OCI-M2 (cell line): Measurements from ENCODE around the gene LSM14A.
"Not testable (repeated sequence)": the region's sequence is repeated elsewhere in the genome, so short reads cannot be mapped to it uniquely, and the experiment has no call there.

ENCODE experiments used
- DNase-seq: peaks from one replicate; lab custom pipeline; 2025; ENCODE audit not compliant: unreplicated experiment; lab: John Stamatoyannopoulos, UW

Gene LSM14A

DNA sequence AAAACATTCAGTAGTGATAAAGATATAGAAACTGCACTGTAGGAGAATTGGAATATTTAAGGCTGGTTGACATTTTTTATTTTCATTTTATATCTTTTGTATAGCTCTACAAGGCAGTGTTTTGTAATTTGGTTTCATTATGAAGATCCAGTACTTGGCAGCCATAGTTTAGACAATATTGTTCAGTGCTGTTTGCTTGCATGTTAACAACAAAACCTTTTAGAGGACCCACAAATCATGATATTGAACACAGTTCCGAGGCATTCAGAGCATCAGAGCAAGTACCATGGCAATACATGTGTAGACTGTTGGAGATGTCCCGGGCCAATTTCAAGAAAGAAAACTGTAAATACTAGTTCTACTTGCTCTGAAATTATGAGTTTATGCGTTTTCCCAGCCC lies 56.5 kb downstream of the LSM14A start:
- DNase-seq: no peak

DNA sequence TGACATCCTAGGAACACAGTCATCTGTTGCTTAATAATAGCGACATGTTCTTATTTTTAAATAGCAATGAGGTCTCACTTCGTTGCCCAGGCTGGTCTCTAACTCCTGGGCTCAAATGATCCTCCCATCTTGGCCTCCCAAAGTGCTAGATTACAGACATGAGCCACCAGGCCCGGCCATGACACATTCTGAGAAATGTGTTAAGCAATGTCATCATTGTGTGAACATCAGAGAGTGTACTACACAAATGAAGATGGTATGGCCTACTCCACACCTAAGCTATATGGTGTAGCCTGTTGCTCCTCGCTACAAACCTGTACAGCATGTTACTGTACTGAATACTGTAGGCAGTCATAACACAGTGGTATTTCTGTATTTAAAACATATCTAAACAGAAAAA lies 57.4 kb downstream of the LSM14A start:
- DNase-seq: no peak

DNA sequence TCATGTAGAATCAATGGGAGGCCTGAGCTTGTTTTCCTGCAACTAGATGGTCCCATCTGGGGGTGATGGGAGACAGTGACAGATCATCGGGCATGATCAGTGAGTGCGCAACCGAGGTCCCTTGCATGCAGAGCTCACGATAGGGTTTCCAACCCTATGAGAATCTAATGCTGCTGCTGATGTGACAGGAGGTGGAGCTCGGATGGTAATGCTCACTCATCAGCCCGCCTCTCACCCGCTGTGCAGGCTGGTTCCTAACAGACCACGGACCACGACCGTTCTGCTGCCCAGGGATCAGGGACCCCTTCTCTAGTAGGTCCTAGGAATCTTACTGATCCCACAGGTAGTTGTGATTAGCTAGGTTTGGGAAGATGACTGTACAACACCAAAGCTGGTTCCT lies 58.5 kb downstream of the LSM14A start:
- no peak for DNase-seq

DNA sequence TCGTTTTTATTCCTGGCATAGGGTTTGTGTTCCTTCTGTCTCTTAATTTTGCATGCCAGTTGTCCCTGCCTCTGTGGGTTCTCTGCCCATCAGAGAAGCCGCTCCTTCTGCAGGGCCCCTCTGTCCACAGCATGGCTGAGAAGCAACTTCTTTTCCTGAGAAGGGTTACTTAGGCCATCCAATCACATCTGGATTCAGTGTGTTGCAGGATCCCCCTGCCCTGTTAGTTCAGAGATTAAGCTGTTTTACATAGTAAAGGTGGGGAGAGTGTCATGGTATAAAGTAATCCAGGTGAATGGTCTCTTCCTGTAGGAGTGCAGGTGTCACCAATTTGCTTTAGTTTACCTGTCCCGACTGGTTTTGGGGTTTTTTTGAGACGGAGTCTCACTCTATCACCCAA lies 59.1 kb downstream of the LSM14A start:
- no peak for DNase-seq

- DNase-seq: no peak
These were observed 60.5 kb downstream of the LSM14A start for GRCh38 chr19:34232566-34233481.

GRCh38 chr19:34235425-34235940 lies 63.2 kb downstream of the LSM14A start:
- DNase-seq: no peak

GRCh38 chr19:34236035-34236987 lies 64.0 kb downstream of the LSM14A start:
- DNase-seq: no peak

- no peak for DNase-seq
These were observed 65.0 kb downstream of the LSM14A start for GRCh38 chr19:34237283-34237682.

DNA sequence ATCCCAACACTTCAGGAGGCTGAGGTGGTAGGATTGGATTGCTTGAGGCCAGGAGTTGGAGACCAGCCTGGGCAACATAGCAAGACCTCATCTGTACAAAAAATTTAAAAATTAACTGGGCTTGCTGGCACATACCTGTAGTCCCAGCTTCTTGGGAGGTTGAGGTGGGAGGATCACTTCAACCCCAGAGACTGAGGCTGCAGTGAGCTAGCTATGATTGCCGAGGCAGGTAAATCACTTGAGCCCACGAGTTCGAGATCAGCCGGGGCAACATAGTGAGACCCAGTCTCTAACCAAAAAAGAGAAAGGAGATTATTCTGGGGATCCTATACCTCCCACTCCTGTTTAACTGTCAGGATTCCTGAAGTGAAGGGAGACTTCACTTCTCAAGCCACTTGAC lies 65.6 kb downstream of the LSM14A start:
- DNase-seq: no peak

GRCh38 chr19:34241513-34242337 lies 69.4 kb downstream of the LSM14A start:
- no peak for DNase-seq

DNA sequence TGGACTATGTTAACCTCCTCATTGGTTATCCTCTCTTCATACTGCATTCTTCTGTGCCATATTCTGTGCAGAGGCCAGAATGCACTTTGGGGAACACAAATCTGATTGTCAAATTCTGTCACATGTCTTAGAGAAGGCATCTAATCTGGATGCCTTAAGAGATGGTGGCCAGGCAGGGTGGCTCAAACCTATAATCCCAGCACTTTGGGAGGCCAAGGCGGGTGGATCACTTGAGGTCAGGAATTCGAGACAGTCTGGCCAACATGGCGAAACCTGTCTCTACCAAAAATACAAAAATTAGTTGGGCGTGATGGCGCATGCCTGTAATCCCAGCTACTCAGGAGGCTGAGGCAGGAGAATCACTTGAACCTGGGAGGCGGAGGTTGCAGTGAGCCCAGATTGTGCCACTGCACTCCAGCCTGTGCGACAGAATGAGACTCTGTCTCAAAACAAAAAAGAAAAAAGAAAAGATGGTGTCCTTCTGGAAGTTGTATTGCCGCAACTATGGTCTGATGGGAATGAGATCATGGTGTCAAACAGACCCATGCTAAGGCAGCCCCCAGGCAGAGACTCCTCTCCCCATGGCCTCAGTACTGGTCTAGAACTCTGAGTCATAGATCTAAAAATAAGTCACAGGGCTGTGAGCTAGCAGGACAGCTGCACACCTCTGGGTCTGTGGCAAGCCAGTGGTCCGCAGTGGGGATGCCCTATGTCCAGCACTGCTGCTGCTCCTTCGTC lies 71.0 kb downstream of the LSM14A start:
- DNase-seq: not testable (repeated sequence)

DNA sequence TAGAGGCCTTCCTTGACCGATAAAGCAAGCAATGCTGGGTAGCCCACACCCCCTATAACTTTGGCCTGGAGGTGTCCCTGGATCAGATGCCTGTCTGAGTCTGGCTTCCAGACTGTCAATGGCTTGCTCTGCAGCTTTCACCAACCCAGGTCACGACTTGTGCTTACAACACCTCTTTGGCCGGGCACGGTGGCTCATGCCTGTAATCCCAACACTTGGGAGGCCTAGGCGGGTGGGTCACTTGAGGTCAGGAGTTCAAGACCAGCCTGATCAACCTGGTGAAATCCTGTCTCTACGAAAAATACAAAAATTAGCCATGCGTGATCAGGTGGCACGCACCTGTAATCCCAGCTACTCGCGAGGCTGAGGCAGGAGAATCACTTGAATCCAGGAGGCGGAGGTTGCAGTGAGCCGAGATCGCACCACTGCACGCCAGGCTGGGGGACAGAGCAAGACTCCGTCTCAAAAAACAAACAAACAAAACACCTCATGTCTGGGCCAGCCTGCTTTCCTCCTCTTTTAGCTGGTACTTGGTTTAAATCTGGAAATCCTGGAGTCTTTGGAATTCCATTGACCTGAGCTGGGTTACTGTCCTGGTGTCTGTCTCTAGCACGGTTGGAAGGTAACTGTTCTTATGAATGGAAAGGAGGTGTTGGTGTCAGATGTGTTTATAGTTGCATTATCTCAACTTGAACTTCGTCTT lies 71.7 kb downstream of the LSM14A start:
- DNase-seq: no peak

DNA sequence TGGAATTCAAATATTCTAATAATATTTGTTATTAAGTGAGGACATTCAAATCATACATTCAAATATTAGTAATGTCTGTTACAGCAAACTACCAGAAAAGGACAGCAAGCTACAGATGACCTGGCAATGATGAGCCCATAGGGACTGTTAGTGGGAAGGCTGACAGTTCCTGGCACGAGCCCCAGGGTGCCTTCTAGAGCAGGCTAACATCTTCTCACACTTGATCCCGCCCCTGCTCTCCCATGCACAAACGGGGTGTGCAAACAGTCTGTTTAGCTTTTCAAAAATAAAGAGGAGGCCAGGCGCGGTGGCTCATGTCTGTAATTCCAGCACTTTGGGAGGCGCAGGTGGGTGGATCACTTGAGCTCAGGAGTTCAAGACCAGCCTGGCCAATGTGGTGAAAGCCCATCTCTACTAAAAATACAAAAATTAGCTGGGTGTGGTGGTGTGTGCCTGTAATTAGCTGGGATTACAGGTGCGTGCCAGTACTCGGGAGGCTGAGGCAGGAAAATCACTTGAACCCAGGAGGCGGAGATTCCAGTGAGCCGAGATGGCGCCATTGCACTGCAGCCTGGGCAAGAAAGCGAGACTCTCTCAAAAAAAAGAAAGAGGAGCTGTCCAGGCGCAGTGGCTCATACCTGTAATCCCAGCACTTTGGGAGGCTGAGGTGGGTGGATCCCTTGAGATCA lies 72.5 kb downstream of the LSM14A start:
- no peak for DNase-seq

- DNase-seq: no peak
These were observed 74.0 kb downstream of the LSM14A start for GRCh38 chr19:34246340-34246739.

DNA sequence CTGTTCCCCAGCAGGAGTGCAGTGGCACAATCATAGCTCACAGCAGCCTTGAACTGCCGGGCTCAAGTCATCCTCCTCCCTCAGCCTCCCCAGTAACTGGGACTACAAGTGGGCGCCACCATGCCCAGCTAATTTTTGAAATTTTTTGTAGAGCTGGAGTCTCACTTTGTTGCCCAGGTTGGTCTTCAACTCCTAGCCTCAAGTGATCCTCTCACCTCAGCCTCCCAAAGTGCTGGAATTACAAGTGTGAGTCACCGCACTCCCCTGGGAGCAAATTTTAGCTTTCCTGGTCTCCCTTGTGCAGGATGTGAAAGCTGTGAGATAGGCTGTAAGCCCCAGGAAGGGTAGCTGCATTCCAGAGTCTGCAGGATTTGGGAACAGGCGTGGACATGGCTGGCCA lies 76.6 kb downstream of the LSM14A start:
- no peak for DNase-seq

DNA sequence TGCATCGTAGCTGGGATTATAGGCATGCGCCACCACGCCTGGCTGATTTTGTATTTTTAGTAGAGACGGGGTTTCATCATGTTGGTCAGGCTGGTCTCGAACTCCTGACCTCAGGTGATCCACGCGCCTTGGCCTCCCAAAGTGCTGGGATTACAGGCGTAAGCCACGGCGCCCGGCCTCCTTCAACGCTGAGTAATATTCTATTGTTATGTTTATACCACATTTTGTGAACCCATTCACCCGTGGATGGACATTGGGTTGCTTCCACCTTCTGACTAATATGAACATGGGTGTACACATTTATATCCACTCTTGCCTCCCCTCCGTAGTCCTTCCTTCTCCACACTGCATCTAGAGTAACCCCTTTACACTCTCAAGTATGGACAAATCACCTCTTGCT lies 80.9 kb downstream of the LSM14A start:
- not testable (repeated sequence) for DNase-seq

DNA sequence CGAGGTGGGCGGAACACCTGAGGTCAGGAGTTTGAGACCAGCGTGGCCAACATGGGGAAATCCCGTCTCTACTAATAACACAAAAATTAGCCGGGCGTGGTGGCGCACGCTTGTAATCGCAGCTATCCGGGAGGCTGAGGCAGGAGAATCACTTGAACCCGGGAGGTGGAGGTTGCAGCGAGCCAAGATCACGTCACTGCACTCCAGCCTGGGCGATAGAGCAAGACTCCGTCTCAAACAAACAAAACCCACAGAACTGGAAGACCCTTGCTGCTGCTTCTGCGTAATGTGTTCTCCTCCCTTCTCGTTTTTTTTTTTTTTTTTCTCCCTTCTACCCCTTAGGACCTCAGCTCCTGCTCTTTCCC lies 81.4 kb downstream of the LSM14A start:
- DNase-seq: not testable (repeated sequence)

- DNase-seq: peak; percentile 81
These were observed 81.9 kb downstream of the LSM14A start, which contains the start of gene GARRE1 for GRCh38 chr19:34254046-34254697. TSS of gene GARRE1 (plus strand) at chr19:34254554. CDS start at chr19:34300474, 45,920 bp downstream.
